GM12874 (cell line): Measurements from ENCODE around the gene SLC35A4.

Source experiments
- CTCF ChIP-seq: IDR thresholded peaks from 2 replicates; pipeline ENCODE4 v1.5.1; 2011; ENCODE audit warnings: low read depth, mild to moderate bottlenecking, control low read depth, low read length, moderate library complexity; ENCODE audit not compliant: insufficient read depth

SLC35A4 gene

DNA sequence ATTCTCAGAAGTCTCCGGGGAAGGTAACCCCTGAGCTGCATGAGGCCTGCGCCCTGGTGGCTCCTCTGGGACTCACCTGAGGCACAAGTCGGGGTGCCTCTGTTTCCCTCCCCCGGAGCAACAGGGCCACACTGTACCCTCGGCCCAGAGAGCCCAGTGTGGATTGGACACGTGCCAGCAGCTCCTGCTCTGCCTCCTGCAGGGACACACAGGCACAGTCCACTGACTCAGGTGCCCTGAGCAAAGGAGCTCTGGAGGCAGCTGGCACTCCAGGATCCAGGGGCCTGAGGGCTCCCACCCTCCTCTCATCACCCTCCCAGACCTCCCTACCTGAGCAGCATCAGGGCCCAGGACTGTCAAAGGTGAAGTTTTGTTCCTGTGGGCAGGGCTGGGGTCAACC, 29.5 kb downstream of the SLC35A4 start:
- TF ChIP-seq CTCF = no peak

GRCh38 chr5:140595538-140596300, 31.1 kb downstream of the SLC35A4 start:
- no peak for TF ChIP-seq CTCF

DNA sequence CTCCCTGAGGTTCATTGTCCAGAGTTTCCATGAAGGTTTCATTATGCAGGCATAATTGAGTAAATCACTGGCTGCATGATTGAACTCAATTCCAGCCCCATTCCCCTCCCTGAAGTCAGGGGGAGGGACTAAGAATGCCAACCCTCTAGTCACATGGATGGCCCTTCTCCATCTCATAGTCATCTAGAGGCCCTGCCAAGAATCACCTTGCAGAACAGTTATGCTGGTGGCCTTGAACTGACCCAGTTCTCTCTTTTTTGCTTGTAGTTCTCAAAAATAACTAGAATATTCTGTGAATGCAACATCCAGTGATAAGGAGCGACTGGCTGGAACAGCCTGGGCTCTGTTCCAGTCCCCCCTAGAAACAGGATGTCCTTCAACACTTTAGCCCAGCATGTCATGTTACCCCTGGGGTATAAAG, 31.7 kb downstream of the SLC35A4 start:
- TF ChIP-seq CTCF = no peak

DNA sequence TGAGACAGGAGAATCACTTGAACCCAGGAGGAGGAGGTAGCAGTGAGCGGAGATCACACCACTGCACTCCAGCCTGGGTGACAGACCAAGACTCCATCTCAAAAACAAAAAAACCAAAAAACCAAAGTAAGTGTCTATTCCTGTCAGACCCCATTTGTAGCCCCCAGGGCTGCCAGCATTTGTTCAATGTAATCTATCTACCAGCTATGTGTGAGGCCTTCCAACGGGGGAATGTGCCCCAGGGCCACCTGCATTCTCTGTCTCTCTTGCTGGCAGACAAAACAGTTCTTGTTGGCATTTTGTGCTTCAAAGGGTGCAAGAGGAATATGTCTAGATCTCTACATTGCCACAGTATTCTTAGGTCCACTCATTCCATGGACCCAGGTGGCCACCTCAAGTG, 34.2 kb downstream of the SLC35A4 start:
- no peak for TF ChIP-seq CTCF

DNA sequence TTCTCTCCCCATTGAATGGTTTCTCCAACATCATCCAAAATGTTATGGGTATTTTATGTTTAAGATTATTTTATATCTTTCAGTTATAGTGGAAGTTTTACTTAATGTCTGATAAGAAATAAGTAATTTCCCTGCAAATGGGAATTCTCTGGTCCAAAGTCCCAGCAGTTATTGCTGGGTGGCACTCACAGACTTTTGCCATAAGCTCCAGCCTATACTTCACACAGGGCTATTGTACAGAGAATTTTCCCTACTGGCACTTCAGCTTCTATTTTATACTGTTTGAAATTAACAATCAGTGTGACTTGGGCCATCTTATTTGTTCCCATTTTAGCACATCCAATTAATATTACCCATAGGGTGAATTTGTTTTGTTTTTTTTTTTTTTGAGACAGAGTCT, 35.5 kb downstream of the SLC35A4 start:
- TF ChIP-seq CTCF = no peak

DNA sequence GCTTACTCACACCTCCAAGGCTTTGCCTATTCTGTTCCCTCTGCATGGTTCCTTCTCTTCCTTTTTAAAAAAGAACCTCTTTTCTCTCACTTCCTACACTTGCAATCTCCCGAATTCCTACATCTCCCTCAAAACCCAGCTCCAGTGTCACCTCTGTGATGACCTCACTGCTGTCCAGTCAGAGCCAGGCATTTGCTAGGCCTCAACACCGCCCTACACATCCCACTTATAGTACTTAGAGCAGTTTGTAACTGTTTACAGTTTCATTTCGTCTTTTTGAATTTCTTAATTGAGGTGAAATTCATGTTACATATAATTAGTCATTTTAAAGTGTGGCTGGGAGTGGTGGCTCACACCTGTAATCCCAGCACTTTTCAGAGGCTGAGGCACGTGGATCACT, 37.5 kb downstream of the SLC35A4 start:
- TF ChIP-seq CTCF = no peak

GRCh38 chr5:140603734-140604133, 39.1 kb downstream of the SLC35A4 start:
- no peak for TF ChIP-seq CTCF
